KMS-11 (cell line): ENCODE measurements around the gene NELFA.
"Not testable (repeated sequence)": the region's sequence is repeated elsewhere in the genome, so short reads cannot be mapped to it uniquely, and the experiment has no call there.

Experiments
- H2AFZ ChIP-seq: fragments of 200-600 bp; sonication (generic); 2 replicates; pipeline ENCODE4 v1.6.1; 2016; ENCODE audit warnings: antibody characterized with exemption, mixed run types, low read depth
- H3K27ac ChIP-seq: fragments of 200-600 bp; sonication (generic); 2 replicates; pipeline ENCODE4 v1.6.1; 2016; ENCODE audit warnings: mild to moderate bottlenecking, mixed run types
- H3K27me3 ChIP-seq: fragments of 200-600 bp; sonication (generic); 2 replicates; pipeline ENCODE4 v1.6.1; 2017; ENCODE audit warnings: mild to moderate bottlenecking, low read depth, mixed run types, moderate library complexity; ENCODE audit not compliant: insufficient read depth
- H3K36me3 ChIP-seq: fragments of 200-600 bp; sonication (generic); 2 replicates; pipeline ENCODE4 v1.6.1; 2017; ENCODE audit warnings: mild to moderate bottlenecking, mixed run types; ENCODE audit not compliant: insufficient read depth
- H3K4me1 ChIP-seq: fragments of 200-600 bp; sonication (generic); 2 replicates; pipeline ENCODE4 v1.6.1; 2016; ENCODE audit warnings: mild to moderate bottlenecking, low read depth, mixed run types; ENCODE audit not compliant: poor library complexity, severe bottlenecking
- H3K4me2 ChIP-seq: fragments of 200-600 bp; sonication (generic); 2 replicates; pipeline ENCODE4 v1.7.0; 2016; ENCODE audit warnings: mild to moderate bottlenecking, mixed run types
- H3K4me3 ChIP-seq: fragments of 200-600 bp; sonication (generic); IDR thresholded peaks from 2 replicates; pipeline ENCODE4 v1.6.1; 2017; ENCODE audit warnings: low read depth, low read length, mixed read lengths; ENCODE audit not compliant: insufficient read depth
- H3K79me2 ChIP-seq: fragments of 200-600 bp; sonication (generic); 2 replicates; pipeline ENCODE4 v1.6.1; 2016; ENCODE audit warnings: low read depth, mixed run types; ENCODE audit not compliant: insufficient read depth
- H3K9ac ChIP-seq: fragments of 200-600 bp; sonication (generic); 2 replicates; pipeline ENCODE4 v1.6.1; 2016; ENCODE audit warnings: mild to moderate bottlenecking, mixed run types
- H4K20me1 ChIP-seq: fragments of 200-600 bp; sonication (generic); 2 replicates; pipeline ENCODE4 v1.6.1; 2016; ENCODE audit warnings: mild to moderate bottlenecking, mixed run types; ENCODE audit not compliant: insufficient read depth
- TF ChIP-seq, protein P1 (sequence below): fragments of 200-600 bp; sonication (generic); conservative IDR thresholded peaks from 2 replicates; pipeline ENCODE4 v1.6.1; 2017; ENCODE audit warnings: low read depth, mild to moderate bottlenecking, antibody characterized with exemption, low read length, moderate library complexity, mixed read lengths

The NELFA gene

DNA sequence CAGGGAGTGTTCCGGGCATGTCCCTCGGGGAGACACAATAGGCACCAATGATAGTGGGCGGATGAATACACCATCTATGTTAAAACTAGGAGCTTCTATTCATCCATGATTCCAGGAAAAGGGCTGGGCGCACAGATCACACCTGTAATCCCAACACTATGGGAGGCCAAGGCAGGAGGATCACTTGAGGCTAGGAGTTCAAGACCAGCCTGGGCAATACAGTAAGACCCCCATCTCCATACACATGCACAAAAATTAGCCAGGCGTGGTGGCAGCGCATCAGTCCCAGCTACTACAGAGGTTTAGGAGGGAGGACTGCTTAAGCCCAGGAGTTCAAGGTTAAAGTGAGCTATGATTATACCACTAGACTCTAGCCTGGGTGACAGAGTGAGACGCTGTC is 2.4 kb downstream of the NELFA start:
- H3K79me2 ChIP-seq, result peaks cover 37% of the 10 kb centered on the region
- H3K27me3 ChIP-seq, result no peaks in the 10 kb centered on the region
- H3K4me3 ChIP-seq, result no peak overlapping the region
- H3K4me2 ChIP-seq, result no peak overlapping the region
- no peak overlapping the region for H3K27ac ChIP-seq
- H3K9ac ChIP-seq, result no peak overlapping the region
- H4K20me1 ChIP-seq, result no peaks in the 10 kb centered on the region
- peaks cover 10% of the 10 kb centered on the region for H3K4me1 ChIP-seq
- TF ChIP-seq, protein P1, sequence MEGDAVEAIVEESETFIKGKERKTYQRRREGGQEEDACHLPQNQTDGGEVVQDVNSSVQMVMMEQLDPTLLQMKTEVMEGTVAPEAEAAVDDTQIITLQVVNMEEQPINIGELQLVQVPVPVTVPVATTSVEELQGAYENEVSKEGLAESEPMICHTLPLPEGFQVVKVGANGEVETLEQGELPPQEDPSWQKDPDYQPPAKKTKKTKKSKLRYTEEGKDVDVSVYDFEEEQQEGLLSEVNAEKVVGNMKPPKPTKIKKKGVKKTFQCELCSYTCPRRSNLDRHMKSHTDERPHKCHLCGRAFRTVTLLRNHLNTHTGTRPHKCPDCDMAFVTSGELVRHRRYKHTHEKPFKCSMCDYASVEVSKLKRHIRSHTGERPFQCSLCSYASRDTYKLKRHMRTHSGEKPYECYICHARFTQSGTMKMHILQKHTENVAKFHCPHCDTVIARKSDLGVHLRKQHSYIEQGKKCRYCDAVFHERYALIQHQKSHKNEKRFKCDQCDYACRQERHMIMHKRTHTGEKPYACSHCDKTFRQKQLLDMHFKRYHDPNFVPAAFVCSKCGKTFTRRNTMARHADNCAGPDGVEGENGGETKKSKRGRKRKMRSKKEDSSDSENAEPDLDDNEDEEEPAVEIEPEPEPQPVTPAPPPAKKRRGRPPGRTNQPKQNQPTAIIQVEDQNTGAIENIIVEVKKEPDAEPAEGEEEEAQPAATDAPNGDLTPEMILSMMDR, result no peak
- no peaks in the 10 kb centered on the region for H3K36me3 ChIP-seq
- no peak overlapping the region for H2AFZ ChIP-seq

DNA sequence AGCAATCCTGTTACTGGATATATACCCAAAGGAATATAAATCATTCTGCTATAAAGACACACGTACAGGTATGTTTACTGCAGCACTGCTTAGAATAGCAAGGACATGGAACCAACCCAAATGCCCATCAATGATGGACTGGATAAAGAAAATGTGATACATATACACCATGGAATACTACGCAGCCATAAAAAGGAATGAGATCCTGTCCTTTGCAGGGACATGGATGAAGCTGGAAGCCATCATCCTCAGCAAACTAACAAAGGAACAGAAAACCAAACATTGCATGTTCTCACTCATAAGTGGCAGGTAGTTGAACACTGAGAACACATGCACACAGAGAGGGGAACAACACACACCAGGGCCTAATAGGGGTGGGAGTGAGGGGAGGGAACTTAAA is 5.4 kb downstream of the NELFA start:
- not testable (repeated sequence) for H2AFZ ChIP-seq, H4K20me1 ChIP-seq, H3K4me3 ChIP-seq, H3K27ac ChIP-seq, H3K9ac ChIP-seq, H3K36me3 ChIP-seq, H3K4me2 ChIP-seq, H3K27me3 ChIP-seq
- H3K79me2 ChIP-seq, result peaks cover 67% of the 10 kb centered on the region
- peaks cover 10% of the 10 kb centered on the region for H3K4me1 ChIP-seq

DNA sequence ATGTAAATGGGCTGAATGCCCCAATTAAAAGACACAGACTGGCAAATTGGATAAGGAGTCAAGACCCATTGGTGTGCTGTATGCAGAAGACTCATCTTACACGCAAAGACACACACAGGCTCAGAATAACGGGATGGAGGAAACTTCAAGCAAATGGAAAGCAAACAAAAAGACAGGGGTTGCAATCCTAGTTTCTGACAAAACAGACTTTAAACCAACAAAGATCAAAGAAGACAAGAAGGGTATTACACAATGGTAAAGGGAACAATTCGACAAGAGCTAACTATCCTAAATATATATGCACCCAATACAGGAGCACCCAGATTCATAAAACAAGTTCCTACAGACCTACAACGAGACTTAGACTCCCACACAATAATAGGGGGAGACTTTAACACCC is 9.5 kb downstream of the NELFA start:
- not testable (repeated sequence) for H4K20me1 ChIP-seq, H3K9ac ChIP-seq, H3K4me2 ChIP-seq, H3K4me1 ChIP-seq, H3K27ac ChIP-seq, H3K36me3 ChIP-seq, H2AFZ ChIP-seq, H3K27me3 ChIP-seq, H3K4me3 ChIP-seq
- H3K79me2 ChIP-seq, result peaks cover 60% of the 10 kb centered on the region

DNA sequence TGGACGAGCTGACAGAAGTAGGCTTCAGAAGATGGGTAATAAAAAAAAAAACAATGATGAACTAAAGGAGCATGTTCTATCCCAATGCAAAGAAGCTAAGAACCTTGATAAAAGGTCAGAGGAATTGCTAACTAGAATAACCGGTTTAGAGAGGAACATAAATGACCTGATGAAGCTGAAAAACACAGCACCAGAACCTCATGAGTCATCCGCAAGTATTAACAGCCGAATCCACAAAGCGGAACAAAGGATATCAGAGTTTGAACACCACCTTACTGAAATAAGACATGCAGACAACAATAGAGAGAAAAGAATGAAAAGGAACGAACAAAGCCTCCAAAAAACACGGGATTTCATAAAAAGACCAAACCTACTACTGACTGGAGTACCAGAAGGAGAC is 10.5 kb downstream of the NELFA start:
- no peak overlapping the region for H3K4me2 ChIP-seq
- H3K4me1 ChIP-seq, result no peaks in the 10 kb centered on the region
- H3K9ac ChIP-seq, result no peak overlapping the region
- no peaks in the 10 kb centered on the region for H4K20me1 ChIP-seq
- H3K36me3 ChIP-seq, result no peaks in the 10 kb centered on the region
- no peak overlapping the region for H3K4me3 ChIP-seq
- TF ChIP-seq, protein P1, result no peak
- H3K79me2 ChIP-seq, result peaks cover 58% of the 10 kb centered on the region
- H3K27me3 ChIP-seq, result no peaks in the 10 kb centered on the region
- H3K27ac ChIP-seq, result no peak overlapping the region
- H2AFZ ChIP-seq, result no peak overlapping the region

DNA sequence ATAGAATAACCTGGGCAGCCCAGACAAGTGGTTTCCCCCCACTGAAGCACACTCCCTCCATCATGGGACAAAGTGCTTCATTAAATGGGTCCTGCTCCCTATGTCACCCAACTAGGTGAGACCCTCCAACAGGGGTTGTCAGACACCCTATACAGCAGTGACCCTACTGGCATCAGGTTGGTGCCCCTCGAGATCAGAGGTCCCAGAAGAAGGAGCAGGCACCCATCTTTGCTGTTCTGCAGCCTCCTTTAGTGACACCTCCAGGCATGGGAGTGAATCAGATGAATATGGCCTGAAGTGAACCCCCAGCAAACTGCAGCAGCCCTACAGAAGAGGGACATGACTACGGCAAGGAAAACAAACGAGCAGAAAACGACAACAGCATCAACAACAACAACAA is 11.1 kb downstream of the NELFA start:
- H3K4me2 ChIP-seq, result no peak overlapping the region
- no peaks in the 10 kb centered on the region for H3K36me3 ChIP-seq

More for the DNA sequence above, 11.1 kb downstream of the NELFA start:
- TF ChIP-seq, protein P1, result no peak
- Histone ChIP-seq H3K4me1 (no peaks in the 10 kb centered on the region), H2AFZ (no peak overlapping the region), H3K4me3 (no peak overlapping the region), H3K27ac (no peak overlapping the region), H3K79me2 (peaks cover 55% of the 10 kb centered on the region), H4K20me1 (no peaks in the 10 kb centered on the region), H3K9ac (no peak overlapping the region), H3K27me3 (no peaks in the 10 kb centered on the region)
